Type B pancreatic cell (in vitro differentiated cells): Measurements from ENCODE around the gene BLCAP. TPM values are rescaled to one million over a fixed set of nuclear protein-coding genes. Genes with fewer than 3 reads are reported as not detected.
"Not testable (repeated sequence)": the region's sequence is repeated elsewhere in the genome, so short reads cannot be mapped to it uniquely, and the experiment has no call there.

Experiments
- DNase-seq: peaks from one replicate; pipeline ENCODE4 v3.0.0; 2021; ENCODE audit warnings: mixed read lengths; ENCODE audit not compliant: unreplicated experiment; ENCODE audit errors: extremely low spot score
- H3K27ac Mint-ChIP-seq: 2 replicates; pipeline ENCODE4 v1.8.0; 2021; ENCODE audit warnings: mild to moderate bottlenecking, mixed read lengths
- H3K27me3 Mint-ChIP-seq: 2 replicates; pipeline ENCODE4 v1.8.0; 2021; ENCODE audit warnings: mixed read lengths
- H3K36me3 Mint-ChIP-seq: 2 replicates; pipeline ENCODE4 v1.8.0; 2021; ENCODE audit warnings: mixed read lengths
- H3K4me1 Mint-ChIP-seq: one replicate; pipeline ENCODE4 v1.8.0; 2021; ENCODE audit warnings: mixed read lengths; ENCODE audit not compliant: unreplicated experiment
- H3K4me3 Mint-ChIP-seq: 2 replicates; pipeline ENCODE4 v1.8.0; 2021; ENCODE audit warnings: mild to moderate bottlenecking, mixed read lengths
- H3K9me3 Mint-ChIP-seq: 2 replicates; pipeline ENCODE4 v1.8.0; 2021; ENCODE audit warnings: mixed read lengths
- total RNA-seq: library from RNA; stranded (reverse); gene quantifications from 2 replicates; pipeline ENCODE4 v1.2.1, GENCODE V29; 2021; ENCODE audit warnings: low replicate concordance
- TF ChIP-seq, protein P1 (sequence below): fragments of 200-600 bp; sonication (generic); conservative IDR thresholded peaks from 2 replicates; pipeline ENCODE4 v1.5.0; 2021; ENCODE audit warnings: antibody characterized with exemption, mild to moderate bottlenecking

The BLCAP gene
- total RNA-seq, 1 donor from 2014 or later: 79.7 TPM

DNA sequence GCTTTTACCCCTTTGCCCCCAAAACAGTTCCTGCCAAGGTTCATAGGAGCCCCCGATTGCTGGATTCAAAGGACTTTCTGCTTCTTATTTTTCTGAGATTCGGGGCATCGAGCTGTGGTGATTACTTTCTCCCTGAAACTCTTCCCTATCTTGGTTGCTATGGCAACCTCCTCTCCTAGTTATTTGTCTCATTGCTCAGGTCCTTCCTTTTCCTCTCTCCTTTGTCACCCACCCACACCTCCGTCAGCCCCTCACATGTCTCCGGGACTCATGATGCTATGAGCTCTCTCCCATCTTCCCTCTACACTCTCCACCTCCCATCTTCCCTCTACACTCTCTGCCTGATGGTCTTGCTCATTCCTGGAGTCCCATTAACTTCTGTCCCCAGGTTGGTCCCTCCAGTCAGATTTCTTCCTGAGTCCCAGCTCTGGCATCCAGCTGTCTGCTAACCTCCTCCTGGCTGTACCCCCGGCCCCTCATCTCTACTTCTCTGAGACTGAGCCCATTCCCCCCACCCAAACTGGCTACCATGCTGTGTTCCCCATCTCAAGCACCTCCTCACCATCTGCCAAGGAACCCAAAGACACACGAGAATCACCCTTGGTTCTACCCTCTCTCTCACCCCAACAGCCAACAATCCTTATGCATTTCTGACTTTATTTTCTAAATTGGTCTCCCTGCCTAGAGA is 36.9 kb downstream of the BLCAP start:
- no peaks in the 10 kb centered on the region for H3K27me3 Mint-ChIP-seq

GRCh38 chr20:37486209-37486608 is 41.5 kb downstream of the BLCAP start:
- not testable (repeated sequence) for H3K9me3 Mint-ChIP-seq, H3K36me3 Mint-ChIP-seq, H3K27me3 Mint-ChIP-seq, H3K4me3 Mint-ChIP-seq, H3K27ac Mint-ChIP-seq
- H3K4me1 Mint-ChIP-seq: peaks cover 11% of the 10 kb centered on the region
- DNase-seq: peak; percentile 29

More for the DNA sequence above, 36.9 kb downstream of the BLCAP start:
- Mint-ChIP-seq H3K4me1 (peaks cover 6% of the 10 kb centered on the region), H3K9me3 (peaks cover 4% of the 10 kb centered on the region), H3K27ac (no peak overlapping the region), H3K36me3 (peaks cover 7% of the 10 kb centered on the region), H3K4me3 (no peak overlapping the region)
- DNase-seq: no peak
- TF ChIP-seq, protein P1, sequence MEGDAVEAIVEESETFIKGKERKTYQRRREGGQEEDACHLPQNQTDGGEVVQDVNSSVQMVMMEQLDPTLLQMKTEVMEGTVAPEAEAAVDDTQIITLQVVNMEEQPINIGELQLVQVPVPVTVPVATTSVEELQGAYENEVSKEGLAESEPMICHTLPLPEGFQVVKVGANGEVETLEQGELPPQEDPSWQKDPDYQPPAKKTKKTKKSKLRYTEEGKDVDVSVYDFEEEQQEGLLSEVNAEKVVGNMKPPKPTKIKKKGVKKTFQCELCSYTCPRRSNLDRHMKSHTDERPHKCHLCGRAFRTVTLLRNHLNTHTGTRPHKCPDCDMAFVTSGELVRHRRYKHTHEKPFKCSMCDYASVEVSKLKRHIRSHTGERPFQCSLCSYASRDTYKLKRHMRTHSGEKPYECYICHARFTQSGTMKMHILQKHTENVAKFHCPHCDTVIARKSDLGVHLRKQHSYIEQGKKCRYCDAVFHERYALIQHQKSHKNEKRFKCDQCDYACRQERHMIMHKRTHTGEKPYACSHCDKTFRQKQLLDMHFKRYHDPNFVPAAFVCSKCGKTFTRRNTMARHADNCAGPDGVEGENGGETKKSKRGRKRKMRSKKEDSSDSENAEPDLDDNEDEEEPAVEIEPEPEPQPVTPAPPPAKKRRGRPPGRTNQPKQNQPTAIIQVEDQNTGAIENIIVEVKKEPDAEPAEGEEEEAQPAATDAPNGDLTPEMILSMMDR: no peak

- H3K4me3 Mint-ChIP-seq: no peak overlapping the region
- H3K27me3 Mint-ChIP-seq: peaks cover 13% of the 10 kb centered on the region
- DNase-seq: peak; percentile 24
- peaks cover 5% of the 10 kb centered on the region for H3K9me3 Mint-ChIP-seq
- TF ChIP-seq, protein P1: no peak
- H3K36me3 Mint-ChIP-seq: no peaks in the 10 kb centered on the region
- peaks cover 14% of the 10 kb centered on the region for H3K4me1 Mint-ChIP-seq
- no peak overlapping the region for H3K27ac Mint-ChIP-seq
These were observed 43.3 kb downstream of the BLCAP start for GRCh38 chr20:37484331-37484730.

- no peak overlapping the region for H3K27ac Mint-ChIP-seq
- TF ChIP-seq, protein P1: no peak
- H3K4me3 Mint-ChIP-seq: no peak overlapping the region
These were observed 46.1 kb downstream of the BLCAP start for GRCh38 chr20:37481610-37482009.

DNA sequence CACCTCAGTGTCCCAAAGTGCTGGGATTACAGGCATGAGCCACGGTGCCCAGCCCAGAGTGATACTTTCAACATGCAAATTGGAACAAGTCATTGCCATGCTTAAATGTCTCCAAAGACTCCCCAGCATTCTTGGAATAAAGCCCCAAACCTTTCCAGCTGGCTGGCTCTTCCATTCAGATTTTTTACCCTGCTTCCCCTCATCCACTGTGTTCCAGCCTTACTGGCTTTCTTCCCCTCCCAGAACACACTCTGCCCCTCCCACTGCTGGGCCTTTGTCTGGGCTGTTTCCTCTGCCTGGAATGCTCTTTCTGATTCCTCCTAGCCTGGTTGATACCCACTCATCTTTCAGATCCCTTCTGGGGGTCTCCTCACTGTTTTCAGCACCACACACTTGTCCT is 46.8 kb downstream of the BLCAP start:
- H3K27ac Mint-ChIP-seq: no peak overlapping the region
- peaks cover 24% of the 10 kb centered on the region for H3K27me3 Mint-ChIP-seq
- DNase-seq: no peak
- peaks cover 10% of the 10 kb centered on the region for H3K4me1 Mint-ChIP-seq
- H3K9me3 Mint-ChIP-seq: peaks cover 5% of the 10 kb centered on the region
- no peaks in the 10 kb centered on the region for H3K36me3 Mint-ChIP-seq
- H3K4me3 Mint-ChIP-seq: no peak overlapping the region
- TF ChIP-seq, protein P1: no peak

More at GRCh38 chr20:37481610-37482009, 46.1 kb downstream of the BLCAP start:
- Mint-ChIP-seq H3K27me3 (peaks cover 23% of the 10 kb centered on the region), H3K36me3 (no peaks in the 10 kb centered on the region), H3K9me3 (peaks cover 5% of the 10 kb centered on the region), H3K4me1 (peaks cover 14% of the 10 kb centered on the region)
- no peak for DNase-seq

DNA sequence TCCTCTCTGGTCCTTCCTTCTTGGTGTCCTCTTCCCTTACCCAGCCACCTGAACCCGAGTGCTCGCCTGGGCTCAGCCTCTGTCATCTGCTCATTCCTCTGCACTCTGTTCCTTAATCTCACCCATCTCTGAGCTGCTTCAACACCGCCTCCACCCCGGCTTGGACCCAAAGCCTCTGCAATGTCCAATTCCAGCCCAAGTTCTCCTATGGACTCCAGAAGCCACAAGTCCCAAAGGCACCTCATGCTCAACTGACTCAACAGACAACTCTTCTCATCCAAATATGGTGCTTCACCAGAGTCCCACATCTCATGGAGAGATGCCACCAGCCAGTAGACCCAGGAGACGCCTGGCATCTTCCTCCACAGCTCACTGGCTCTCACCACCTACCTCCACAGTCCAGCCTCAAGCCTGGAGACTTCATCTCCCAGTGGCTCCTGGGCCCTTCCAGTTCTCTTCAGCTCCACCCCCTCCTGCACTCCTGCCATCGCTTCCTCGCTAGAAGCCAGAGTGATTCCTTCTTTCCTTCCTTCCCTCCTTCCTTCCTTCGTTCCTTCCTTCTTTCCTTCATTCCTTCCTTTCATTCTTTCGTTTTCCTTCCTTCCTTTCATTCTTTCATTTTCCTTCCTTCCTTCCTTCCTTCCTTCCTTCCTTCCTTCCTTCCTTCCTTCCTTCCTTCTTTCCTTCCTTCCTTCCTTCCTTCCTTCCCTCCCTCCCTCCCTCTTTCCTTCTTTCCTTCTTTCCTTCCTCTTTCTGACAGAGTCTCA is 47.6 kb downstream of the BLCAP start:
- TF ChIP-seq, protein P1: no peak
- H3K9me3 Mint-ChIP-seq: peaks cover 11% of the 10 kb centered on the region
- H3K36me3 Mint-ChIP-seq: no peaks in the 10 kb centered on the region
- no peak overlapping the region for H3K27ac Mint-ChIP-seq
- DNase-seq: no peak
- no peak overlapping the region for H3K4me3 Mint-ChIP-seq
- peaks cover 28% of the 10 kb centered on the region for H3K27me3 Mint-ChIP-seq
- peaks cover 12% of the 10 kb centered on the region for H3K4me1 Mint-ChIP-seq
